NCI-H2081 treated with DMSO at 0.1 percent for 48 hours (cell line): ENCODE measurements around the gene TALDO1.
"Not testable (repeated sequence)": the region's sequence is repeated elsewhere in the genome, so short reads cannot be mapped to it uniquely, and the experiment has no call there.

ENCODE experiments used
- DNase-seq: peaks from one replicate; lab custom pipeline; 2025; lab: John Stamatoyannopoulos, UW

The TALDO1 gene

DNA sequence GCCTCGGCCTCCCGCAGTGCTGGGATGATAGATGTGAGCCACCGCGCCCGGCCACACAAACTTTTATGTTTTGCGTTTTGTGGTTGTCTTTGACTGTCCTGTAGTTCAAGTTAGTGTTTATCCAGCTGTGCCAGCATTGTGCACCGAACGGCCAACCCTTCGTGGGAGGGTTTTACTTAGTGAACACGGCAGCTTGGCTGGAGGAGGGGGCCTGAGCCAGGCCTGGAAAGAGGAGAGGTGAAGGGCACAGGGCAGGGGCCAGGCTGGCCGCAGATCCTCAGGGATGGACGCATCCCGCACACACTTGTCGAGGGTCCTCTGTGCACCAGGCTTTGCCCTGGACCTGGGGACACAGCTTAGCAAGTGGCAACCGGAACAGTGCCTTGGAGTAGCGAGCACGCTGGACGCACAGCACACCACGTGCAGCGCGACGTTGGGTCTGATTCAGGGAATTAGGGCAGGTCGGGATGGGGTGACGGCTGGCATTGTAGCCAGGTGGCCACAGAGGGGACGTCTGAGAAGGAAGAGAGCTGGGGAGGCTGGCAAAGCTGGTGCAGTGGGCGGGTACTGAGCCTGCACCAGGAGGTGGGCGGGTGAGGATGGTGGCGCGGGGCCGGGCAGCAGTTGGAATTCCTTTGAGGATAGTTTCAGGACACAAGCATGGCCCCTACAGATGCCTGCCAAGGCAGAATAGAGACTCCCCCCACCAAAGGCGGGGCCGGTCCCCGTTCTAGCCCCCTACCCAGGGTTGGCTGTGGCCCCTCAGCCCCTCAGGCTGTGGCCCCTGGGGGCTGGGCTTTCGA is 27.8 kb upstream of the TALDO1 start:
- no peak for DNase-seq

DNA sequence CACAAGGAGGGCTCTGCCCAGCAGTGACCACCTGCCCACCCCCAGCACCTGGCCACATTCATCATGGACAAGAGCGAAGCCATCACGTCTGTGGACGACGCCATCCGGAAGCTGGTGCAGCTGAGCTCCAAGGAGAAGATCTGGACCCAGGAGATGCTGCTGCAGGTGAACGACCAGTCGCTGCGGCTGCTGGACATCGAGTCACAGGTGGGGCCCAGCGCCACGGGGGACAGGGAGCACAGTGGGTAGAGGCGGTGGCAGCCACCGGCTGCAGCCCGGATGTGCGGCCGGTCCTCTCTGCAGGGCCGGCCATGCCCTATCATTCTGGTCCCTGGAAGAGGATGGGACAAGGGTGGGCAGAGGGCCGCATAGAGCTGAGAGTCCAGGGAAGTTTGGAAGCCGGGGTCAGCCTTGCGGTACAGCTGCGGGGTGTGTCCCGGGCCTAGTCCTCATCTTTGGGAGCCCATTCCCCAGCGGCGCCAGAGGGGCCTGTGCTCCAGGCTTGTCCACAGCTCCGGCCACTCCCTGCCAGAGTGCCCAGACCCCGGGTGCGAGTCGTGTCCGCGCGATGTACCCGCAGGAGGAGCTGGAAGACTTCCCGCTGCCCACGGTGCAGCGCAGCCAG is 27.1 kb upstream of the TALDO1 start:
- no peak for DNase-seq

DNA sequence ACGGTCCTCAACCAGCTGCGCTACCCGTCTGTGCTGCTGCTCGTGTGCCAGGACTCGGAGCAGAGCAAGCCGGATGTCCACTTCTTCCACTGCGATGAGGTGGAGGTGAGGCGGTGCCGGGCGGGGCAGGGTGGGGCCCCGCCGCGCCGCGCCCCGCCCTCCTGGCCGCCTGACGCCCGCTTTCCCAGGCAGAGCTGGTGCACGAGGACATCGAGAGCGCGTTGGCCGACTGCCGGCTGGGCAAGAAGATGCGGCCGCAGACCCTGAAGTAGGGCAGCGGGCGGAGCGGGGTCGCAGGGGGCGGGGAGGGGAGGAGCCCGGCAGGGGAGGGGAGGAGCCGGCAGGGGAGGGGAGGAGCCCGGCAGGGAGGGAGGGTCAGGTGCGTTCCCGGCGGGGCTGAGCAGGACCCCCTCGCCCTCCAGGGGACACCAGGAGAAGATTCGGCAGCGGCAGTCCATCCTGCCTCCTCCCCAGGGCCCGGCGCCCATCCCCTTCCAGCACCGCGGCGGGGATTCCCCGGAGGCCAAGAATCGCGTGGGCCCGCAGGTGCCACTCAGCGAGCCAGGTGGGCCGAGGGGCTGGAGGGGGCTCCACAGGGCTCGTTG is 26.5 kb upstream of the TALDO1 start:
- no peak for DNase-seq

DNA sequence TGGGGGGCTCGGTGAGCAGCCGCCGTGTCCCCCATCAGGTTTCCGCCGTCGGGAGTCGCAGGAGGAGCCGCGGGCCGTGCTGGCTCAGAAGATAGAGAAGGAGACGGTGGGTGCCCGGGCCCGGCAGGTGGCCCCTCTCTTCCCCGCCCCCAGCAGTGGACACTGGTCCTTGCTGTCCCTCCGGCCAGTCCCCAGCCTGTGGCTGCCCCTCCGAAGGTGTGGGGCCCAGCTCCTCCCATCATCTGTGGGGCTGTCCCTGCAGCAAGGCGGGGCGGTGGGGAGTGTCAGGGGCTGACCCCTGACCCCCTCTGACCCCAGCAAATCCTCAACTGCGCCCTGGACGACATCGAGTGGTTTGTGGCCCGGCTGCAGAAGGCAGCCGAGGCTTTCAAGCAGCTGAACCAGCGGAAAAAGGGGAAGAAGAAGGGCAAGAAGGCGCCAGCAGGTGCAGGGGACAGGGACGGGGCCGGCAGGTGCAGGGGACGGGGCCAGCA is 26.0 kb upstream of the TALDO1 start:
- no peak for DNase-seq

DNA sequence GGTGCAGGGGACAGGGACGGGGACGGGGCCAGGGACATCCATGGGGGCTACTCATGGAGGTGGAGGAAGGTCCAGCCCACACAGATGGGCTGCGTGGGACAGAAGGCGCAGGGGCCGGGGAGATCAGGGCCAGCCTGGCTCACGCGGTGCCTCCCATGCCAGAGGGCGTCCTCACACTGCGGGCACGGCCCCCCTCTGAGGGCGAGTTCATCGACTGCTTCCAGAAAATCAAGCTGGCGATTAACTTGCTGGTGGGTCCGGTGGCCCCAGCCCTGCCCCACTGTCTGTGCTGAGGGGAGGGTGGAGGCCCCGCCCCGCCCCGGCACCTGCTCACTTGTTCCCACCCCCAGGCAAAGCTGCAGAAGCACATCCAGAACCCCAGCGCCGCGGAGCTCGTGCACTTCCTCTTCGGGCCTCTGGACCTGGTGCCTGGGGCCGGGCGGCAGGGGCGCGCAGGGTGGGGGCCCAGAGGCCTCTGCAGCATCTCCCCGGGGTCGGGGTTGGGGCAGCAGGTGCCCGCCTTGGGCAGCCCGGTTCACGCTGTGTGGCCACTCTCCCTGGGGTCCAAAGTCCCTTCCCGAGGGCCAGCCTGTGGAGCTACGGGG is 25.4 kb upstream of the TALDO1 start:
- DNase-seq = no peak

DNA sequence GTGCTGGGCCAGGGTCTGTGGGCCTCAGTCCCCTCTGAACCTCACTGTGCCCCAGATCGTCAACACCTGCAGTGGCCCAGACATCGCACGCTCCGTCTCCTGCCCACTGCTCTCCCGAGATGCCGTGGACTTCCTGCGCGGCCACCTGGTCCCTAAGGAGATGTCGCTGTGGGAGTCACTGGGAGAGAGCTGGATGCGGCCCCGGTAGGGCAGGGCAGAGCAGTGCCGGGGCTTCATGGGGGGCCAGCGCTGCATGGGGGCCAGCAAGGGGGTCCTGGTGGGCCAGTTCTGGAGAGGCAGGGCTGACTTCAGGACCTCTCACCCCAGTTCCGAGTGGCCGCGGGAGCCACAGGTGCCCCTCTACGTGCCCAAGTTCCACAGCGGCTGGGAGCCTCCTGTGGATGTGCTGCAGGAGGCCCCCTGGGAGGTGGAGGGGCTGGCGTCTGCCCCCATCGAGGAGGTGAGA is 24.9 kb upstream of the TALDO1 start:
- no peak for DNase-seq

DNA sequence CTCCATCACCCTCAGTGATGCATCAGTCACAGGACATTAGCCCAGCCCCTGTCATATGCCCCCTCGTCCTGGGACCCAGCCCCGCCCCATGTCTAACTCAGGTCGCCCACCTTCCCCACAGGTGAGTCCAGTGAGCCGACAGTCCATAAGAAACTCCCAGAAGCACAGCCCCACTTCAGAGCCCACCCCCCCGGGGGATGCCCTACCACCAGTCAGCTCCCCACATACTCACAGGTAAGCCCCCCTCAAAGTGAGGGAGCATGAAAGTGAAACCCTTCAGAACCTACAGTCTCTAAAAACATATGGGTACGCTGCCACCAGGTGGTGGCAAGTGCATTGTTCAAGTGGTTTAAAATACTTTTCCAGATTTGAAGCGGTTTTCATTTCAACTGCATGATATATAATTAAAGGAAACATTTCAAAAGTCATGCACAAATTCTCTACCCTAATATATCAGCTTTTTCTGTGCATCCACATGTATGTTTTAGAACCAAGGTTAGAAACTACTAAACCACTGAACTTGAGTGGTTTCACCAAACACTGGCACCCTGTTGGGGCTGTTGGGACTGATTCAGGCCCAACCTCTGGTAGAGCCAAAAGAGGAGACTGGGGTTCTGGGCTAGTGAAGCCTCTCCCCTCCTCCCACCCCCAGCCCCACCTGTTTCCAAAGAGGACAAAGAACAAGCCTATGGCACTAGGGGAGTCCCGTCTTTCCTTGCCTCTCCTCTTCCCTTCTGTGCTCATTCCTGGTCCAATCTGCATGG is 24.0 kb upstream of the TALDO1 start:
- DNase-seq = no peak

DNA sequence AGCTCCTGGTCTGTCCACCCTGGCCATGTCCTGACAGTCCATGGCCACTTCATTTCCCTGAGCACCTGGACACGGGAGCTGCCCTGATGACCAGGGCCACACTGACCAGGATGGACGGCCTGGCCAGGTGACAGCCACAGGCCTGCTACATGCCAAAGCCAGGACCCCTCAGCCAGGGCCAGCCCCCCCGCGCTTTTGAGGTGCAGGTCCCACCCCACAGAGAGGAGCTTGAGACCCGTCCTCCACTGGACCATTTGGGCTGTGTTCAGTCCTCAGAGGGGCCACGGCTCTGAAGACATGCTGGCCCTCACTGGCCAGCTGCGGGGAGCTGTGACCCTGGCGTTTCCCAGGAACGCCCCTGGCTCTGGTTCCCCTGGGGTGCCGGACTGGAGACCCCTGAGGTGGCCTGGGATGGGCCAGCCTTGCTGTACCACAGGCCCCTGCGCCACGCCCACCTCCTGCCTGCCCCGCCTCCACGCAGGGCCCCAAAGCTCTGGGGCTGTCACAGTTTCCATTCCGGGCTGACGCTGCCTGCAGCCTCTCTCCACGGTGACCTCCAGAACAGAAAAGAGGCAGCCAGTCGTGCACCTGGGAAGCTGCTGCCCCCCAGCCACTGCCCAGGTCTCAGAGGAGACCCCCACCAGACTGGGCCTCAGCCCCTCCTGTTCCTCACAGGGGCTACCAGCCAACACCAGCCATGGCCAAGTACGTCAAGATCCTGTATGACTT is 23.1 kb upstream of the TALDO1 start:
- DNase-seq = no peak

DNA sequence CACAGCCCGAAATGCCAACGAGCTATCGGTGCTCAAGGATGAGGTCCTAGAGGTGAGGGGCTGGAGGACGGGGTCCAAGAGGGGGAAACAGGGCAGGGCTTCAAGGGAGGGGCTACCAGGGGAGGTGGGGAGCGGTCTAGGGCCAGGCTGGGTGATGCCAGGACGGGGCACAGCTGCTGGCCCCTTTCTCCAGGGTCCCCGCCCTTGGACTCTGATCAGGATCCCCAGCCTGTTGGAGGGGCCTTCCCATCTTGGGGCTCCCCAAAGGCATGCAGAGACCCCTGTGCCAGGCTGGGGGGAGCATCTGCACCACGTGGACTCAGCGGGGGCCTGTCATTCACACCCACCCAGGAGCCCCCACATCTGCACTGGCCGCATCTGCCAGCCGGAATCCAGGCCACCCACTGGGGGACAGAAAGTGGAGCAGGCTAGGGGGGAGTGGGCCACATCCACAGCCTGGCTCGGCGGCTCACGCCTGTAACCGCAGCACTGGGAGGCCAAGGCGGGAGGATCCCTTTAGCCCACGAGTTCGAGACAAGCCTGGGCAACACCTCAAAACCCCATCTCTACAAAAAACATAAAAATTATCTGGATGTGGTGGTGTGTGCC is 22.4 kb upstream of the TALDO1 start:
- DNase-seq = no peak

DNA sequence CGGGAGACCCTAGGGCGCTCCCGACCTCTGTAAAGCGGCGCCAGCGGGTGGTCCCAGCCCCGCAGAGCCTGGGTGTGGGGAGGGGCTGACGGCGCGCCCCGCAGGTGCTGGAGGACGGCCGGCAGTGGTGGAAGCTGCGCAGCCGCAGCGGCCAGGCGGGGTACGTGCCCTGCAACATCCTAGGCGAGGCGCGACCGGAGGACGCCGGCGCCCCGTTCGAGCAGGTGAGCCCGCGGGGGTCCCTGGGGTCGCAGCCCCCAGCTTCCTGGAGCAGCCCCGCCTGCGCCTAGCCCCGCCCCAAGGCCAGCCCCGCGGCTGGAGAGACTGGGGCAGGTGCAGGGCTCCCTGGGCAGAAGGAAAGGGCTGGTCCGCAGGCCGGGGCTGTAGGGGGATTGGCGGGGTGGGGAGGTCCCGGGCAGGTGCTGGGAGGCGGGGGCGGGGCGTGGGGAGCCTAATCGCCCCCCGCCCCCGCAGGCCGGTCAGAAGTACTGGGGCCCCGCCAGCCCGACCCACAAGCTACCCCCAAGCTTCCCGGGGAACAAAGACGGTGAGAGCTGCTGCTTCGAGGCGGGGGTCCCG is 21.6 kb upstream of the TALDO1 start:
- no peak for DNase-seq

DNA sequence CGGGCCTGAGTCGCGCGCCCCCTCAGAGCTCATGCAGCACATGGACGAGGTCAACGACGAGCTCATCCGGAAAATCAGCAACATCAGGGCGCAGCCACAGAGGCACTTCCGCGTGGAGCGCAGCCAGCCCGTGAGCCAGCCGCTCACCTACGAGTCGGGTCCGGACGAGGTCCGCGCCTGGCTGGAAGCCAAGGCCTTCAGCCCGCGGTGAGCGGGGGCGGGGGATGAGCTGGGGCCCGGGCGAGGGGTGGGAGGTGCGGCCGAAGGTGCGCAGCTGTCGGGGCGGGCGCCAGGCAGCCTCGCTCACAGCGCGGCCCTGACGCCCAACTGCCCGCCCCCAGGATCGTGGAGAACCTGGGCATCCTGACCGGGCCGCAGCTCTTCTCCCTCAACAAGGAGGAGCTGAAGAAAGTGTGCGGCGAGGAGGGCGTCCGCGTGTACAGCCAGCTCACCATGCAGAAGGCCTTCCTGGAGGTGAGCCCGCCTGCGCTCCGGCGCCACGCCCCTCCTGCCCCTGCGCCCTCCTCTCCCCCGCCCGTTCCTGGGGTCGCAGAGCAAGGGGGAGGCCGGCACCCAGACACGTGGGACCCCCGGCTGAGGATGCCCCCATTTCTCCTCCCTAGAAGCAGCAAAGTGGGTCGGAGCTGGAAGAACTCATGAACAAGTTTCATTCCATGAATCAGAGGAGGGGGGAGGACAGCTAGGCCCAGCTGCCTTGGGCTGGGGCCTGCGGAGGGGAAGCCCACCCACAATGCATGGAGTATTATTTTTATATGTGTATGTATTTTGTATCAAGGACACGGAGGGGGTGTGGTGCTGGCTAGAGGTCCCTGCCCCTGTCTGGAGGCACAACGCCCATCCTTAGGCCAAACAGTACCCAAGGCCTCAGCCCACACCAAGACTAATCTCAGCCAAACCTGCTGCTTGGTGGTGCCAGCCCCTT is 20.7 kb upstream of the TALDO1 start:
- no peak for DNase-seq

DNA sequence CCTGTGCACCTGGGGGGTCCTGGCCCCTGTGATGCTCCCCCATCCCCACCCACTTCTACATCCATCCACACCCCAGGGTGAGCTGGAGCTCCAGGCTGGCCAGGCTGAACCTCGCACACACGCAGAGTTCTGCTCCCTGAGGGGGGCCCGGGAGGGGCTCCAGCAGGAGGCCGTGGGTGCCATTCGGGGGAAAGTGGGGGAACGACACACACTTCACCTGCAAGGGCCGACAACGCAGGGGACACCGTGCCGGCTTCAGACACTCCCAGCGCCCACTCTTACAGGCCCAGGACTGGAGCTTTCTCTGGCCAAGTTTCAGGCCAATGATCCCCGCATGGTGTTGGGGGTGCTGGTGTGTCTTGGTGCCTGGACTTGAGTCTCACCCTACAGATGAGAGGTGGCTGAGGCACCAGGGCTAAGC is 20.0 kb upstream of the TALDO1 start:
- no peak for DNase-seq

DNA sequence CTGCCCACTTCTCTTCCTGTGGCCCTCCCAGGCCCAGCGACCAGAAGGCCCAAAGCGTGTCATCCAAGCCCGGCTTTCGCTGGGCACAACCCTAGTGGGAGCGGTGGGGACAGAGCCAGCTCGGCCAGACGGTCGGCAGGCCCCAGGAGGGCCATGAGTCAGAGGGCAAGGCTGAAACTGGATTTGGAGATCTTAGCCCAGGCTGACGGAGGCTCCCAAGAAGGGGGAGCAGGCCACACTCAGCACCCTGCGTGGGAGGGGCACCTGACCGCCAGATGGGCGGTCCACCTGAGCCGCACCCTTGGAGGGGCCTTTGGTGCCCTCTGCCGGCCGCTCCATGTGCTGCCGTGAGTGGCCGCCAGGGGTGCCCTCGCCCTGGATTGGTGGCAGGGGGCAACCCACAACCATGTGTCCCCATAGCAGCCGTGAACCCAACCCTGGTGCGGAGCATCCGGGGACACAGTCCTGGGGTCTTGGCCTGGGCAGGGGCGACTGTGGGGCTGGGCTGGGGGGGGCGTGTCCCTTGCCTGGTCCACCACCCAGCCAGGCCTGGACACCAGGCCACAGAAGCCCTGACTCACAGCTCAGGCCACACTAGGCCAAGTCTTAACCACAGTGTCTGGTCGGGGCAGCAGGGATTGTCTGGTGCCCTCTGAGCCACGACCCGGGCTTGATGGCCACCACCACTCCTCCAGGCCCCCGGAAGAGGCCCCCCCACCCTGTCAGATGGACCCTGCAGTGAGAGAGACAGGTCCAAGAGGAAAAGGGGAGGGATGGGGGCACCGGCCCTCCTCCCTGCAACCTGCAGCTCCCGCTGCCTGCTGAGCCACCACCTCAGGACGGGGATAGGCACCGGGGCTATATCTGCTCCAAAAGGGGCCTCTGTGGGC is 19.2 kb upstream of the TALDO1 start:
- DNase-seq = no peak

DNA sequence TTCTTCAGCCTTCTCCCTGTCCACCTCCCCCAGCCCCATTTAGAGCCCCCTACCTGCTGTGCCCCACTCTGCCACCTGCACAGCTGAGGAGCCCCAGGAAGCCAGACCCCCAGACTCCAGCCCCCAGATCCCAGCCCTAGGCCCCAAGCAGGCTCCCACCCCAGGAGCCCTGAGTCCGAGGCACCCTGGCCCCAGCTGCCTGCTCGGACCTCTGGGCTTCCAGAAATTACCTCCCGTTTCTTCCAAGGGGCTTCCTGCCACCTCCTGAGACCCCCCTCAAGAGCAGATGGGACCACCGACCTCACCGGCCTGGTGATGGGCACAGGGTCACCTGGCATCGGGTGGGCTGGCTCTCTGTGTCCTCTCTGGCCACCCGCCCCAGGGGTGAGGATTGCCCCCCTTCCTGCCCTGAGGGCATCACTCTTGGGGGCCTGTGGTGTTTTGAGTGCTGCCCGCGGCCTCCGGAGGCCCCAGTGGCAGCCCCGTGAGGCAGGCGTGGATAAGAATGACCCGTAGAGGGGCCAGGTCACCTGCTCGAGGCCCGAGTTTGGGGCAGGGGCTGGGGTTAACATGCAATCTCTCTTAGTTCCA is 18.3 kb upstream of the TALDO1 start:
- DNase-seq = no peak

DNA sequence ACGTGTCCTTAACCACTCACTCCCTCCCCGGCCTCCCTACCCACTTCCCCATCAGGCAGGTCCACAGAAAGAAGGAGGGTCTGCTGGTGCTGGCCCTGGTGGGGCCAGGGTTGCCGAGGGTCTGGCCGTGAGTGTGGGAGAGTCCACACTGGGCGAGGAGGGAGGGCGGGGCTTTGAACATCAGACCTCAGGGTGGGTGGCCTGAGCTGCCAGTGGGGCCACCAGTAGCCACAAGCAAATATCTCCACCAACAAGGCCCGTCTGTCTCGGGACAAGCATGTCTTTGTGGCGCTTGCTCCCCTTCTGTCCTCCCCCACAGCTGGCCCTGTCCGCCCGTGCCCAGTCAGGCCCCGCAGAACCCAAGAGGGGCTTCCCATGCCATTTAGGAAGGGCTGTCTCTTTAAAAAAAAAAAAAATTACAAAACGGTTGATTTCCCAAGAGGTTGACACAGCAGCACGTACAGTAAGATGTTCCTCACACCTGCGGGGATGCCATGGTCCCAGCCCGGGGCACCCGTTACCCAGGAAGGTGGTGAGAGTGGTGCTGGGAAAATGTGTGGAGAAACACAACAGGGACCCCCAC is 17.7 kb upstream of the TALDO1 start:
- no peak for DNase-seq

DNA sequence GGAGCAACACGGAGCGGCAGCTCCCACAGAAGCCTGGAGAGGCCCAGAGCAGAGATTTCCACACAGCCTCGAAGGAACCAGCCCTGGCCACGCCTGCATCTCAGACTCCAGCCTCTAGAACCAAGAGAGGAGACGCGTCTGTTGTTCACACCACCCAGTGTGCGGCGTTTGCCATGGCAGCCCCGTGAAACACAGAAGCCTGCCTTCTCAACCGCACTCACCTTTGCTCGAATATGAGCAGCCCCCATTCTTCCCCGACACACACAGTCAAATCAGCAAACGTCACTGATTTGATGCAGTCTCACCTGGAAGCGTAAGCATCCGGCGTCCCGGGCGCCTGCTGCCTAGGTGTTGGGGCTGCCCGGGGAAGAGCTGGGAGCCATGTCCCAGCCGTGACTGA is 14.2 kb upstream of the TALDO1 start:
- DNase-seq = no peak

DNA sequence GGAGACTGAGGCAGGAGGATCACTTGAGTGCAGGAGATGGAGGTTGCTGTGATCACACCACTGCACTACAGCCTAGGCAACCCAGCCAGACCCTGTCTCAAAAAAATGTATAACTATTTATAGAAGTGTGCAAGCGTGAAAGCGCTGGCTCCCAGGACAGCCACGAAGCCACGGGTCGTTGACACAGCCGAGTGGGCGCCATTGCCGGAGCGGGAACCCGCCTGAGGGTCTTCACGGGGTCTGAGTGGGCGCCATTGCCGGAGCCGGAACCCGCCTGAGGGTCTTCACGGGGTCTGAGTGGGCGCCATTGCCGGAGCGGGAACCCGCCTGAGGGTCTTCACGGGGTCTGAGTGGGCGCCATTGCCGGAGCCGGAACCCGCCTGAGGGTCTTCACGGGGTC is 12.7 kb upstream of the TALDO1 start:
- DNase-seq = not testable (repeated sequence)
